Activated CD8-positive, alpha-beta T cell treated with anti-CD3 and anti-CD28 coated beads, Interleukin-2, amount 10 ng/mL, durations not matched to agents 7 days and 5 days (primary cell): ENCODE data around the gene TBC1D2. TPM values are rescaled to one million over a fixed set of nuclear protein-coding genes. Genes with fewer than 3 reads are reported as not detected.
A peak's percentile ranks its signal among the peaks of the same experiment; 100 is the strongest.

Source experiments
- ATAC-seq: fragments of 150-1000 bp; cut with Tn5 transposase; one replicate; pipeline ENCODE4 v1.10.0; 2021; ENCODE audit warnings: moderate library complexity
- CTCF ChIA-PET: fragments of 350-600 bp; sonication (Branson Sonifier 250); formaldehyde crosslinking; loops from one replicate; lab custom pipeline; 2021; ENCODE audit warnings: antibody characterized with exemption; lab: Charles Lee
- POLR2A ChIA-PET: fragments of 350-600 bp; sonication (Branson Sonifier 250); formaldehyde crosslinking; loops from one replicate; lab custom pipeline; 2021; ENCODE audit warnings: antibody characterized with exemption; lab: Charles Lee
- DNase-seq: peaks from one replicate; pipeline ENCODE4 v3.0.0-alpha.2; 2020
- H3K27ac Mint-ChIP-seq: one replicate; pipeline ENCODE4 v1.8.0; 2021; ENCODE audit warnings: mild to moderate bottlenecking, mixed read lengths
- H3K27me3 Mint-ChIP-seq: one replicate; pipeline ENCODE4 v1.8.0; 2021; ENCODE audit warnings: low read depth, mixed read lengths
- H3K36me3 Mint-ChIP-seq: one replicate; pipeline ENCODE4 v1.8.0; 2021; ENCODE audit warnings: low read depth, mixed read lengths
- H3K4me1 Mint-ChIP-seq: one replicate; pipeline ENCODE4 v1.8.0; 2021; ENCODE audit warnings: low read depth, mixed read lengths
- H3K4me3 Mint-ChIP-seq: one replicate; pipeline ENCODE4 v1.8.0; 2021; ENCODE audit warnings: mild to moderate bottlenecking, mixed read lengths
- H3K9me3 Mint-ChIP-seq: one replicate; pipeline ENCODE4 v1.8.0; 2022; ENCODE audit warnings: mixed read lengths; ENCODE audit not compliant: insufficient read depth
- total RNA-seq, 2 experiments: library from RNA; stranded (reverse); gene quantifications; one replicate each; pipeline ENCODE4 v1.2.3, GENCODE V29; 2021

Gene TBC1D2
- total RNA-seq, 2 experiments from 2014 or later, result 3.0 to 3.5 TPM

GRCh38 chr9:98199388-98200033 lies 55.9 kb downstream of the TBC1D2 start:
- Mint-ChIP-seq H3K27me3 (no peaks in the 10 kb centered on the region), H3K36me3 (no peaks in the 10 kb centered on the region), H3K4me1 (no peaks in the 10 kb centered on the region), H3K27ac (no peak overlapping the region), H3K9me3 (no peaks in the 10 kb centered on the region), H3K4me3 (no peak overlapping the region)
- CTCF ChIA-PET, result interaction anchor here (1.2 kb wide), 1 partner anchor 39 kb away, joined by 3 read pairs; no protein-coding TSS in a partner anchor
- ATAC-seq (no peak), DNase-seq (no peak)
- POLR2A ChIA-PET, result no interaction called here

- Mint-ChIP-seq H3K36me3 (no peaks in the 10 kb centered on the region), H3K27me3 (no peaks in the 10 kb centered on the region), H3K9me3 (no peaks in the 10 kb centered on the region), H3K27ac (no peak overlapping the region), H3K4me3 (no peak overlapping the region), H3K4me1 (peaks cover 16% of the 10 kb centered on the region)
- ChIA-PET POLR2A (no interaction called here), CTCF (interaction anchor here (2.2 kb wide), 1 partner anchor 10 kb away, joined by 11 read pairs; no protein-coding TSS in a partner anchor)
- no peak for ATAC-seq
- no peak for DNase-seq
Measured at GRCh38 chr9:98195671-98196070, 59.8 kb downstream of the TBC1D2 start.

- Mint-ChIP-seq H3K9me3 (no peaks in the 10 kb centered on the region), H3K4me3 (peak overlapping the region; percentile 82), H3K36me3 (no peaks in the 10 kb centered on the region), H3K4me1 (peaks cover 30% of the 10 kb centered on the region), H3K27me3 (no peaks in the 10 kb centered on the region), H3K27ac (peak overlapping the region; percentile 48)
- ChIA-PET POLR2A (interaction anchor here (0.6 to 2.8 kb wide), 4 partner anchors 62 to 92 kb away, joined by 3 to 12 read pairs (median 5); partner anchors contain the start of genes TBC1D2 and TRIM14), CTCF (interaction anchor here (0.7 to 5.7 kb wide), 9 partner anchors 9 to 269 kb away, joined by 3 to 40 read pairs (median 4); partner anchors contain the start of genes TBC1D2 and TRIM14)
- DNase-seq (no peak), ATAC-seq (no peak)
Measured at GRCh38 chr9:98193336-98193944, 62.0 kb downstream of the TBC1D2 start.

GRCh38 chr9:98192503-98193335 lies 62.7 kb downstream of the TBC1D2 start, which contains the start of gene CORO2A:
Gene CORO2A (minus strand): TSS chr9:98192637. CDS start chr9:98157660, 34,977 bp downstream.
- no peaks in the 10 kb centered on the region for H3K36me3 Mint-ChIP-seq

GRCh38 chr9:98191671-98192502 lies 63.6 kb downstream of the TBC1D2 start:
- no peaks in the 10 kb centered on the region for H3K27me3 Mint-ChIP-seq
- peak; percentile 24 for ATAC-seq
- POLR2A ChIA-PET, result interaction anchor here (0.6 to 2.8 kb wide), 14 partner anchors 10 to 495 kb away, joined by 3 to 12 read pairs (median 3); partner anchors contain the start of genes NANS, TBC1D2, TRMO and XPA
- H3K27ac Mint-ChIP-seq, result peak overlapping the region; percentile 55
- peak; percentile 44 for DNase-seq
- no peaks in the 10 kb centered on the region for H3K36me3 Mint-ChIP-seq
- CTCF ChIA-PET, result interaction anchor here (0.7 to 5.7 kb wide), 7 partner anchors 8 to 73 kb away, joined by 3 to 40 read pairs (median 3); partner anchors contain the start of gene TRIM14
- H3K4me1 Mint-ChIP-seq, result peaks cover 31% of the 10 kb centered on the region
- H3K9me3 Mint-ChIP-seq, result no peaks in the 10 kb centered on the region
- peak overlapping the region; percentile 72 for H3K4me3 Mint-ChIP-seq

More at GRCh38 chr9:98192503-98193335, 62.7 kb downstream of the TBC1D2 start, which contains the start of gene CORO2A:
- H3K4me3 Mint-ChIP-seq, result peak within 1 kb of the TSS; percentile 82
- CTCF ChIA-PET, result interaction anchor here (0.7 to 5.7 kb wide), 12 partner anchors 9 to 269 kb away, joined by 3 to 40 read pairs (median 4); partner anchors contain the start of genes TBC1D2 and TRIM14
- peaks cover 30% of the 10 kb centered on the region for H3K4me1 Mint-ChIP-seq
- no peaks in the 10 kb centered on the region for H3K9me3 Mint-ChIP-seq
- no peaks in the 10 kb centered on the region for H3K27me3 Mint-ChIP-seq
- POLR2A ChIA-PET, result interaction anchor here (0.6 to 2.8 kb wide), 10 partner anchors 63 to 271 kb away, joined by 3 to 12 read pairs (median 3); partner anchors contain the start of genes NANS, TBC1D2, TRIM14 and TRMO
- ATAC-seq (peak; percentile 89), DNase-seq (peak; percentile 76)
- H3K27ac Mint-ChIP-seq, result peak within 1 kb of the TSS; percentile 55

- H3K4me3 Mint-ChIP-seq, result peak overlapping the region; percentile 72
- H3K27me3 Mint-ChIP-seq, result no peaks in the 10 kb centered on the region
- no peak for DNase-seq
- no peak for ATAC-seq
- ChIA-PET POLR2A (interaction anchor here (0.7 to 1.2 kb wide), 3 partner anchors 9 to 72 kb away, joined by 3 to 4 read pairs (median 3); partner anchors contain the start of gene TRIM14), CTCF (interaction anchor here (0.7 to 5.7 kb wide), 3 partner anchors 13 to 73 kb away, joined by 4 to 40 read pairs (median 10); partner anchors contain the start of gene TRIM14)
- peaks cover 31% of the 10 kb centered on the region for H3K4me1 Mint-ChIP-seq
- no peak overlapping the region for H3K27ac Mint-ChIP-seq
- H3K9me3 Mint-ChIP-seq, result no peaks in the 10 kb centered on the region
- H3K36me3 Mint-ChIP-seq, result no peaks in the 10 kb centered on the region
Measured at GRCh38 chr9:98191181-98191608, 64.3 kb downstream of the TBC1D2 start.

- H3K36me3 Mint-ChIP-seq, result no peaks in the 10 kb centered on the region
- DNase-seq, result no peak
- CTCF ChIA-PET, result interaction anchor here (0.7 to 5.7 kb wide), 3 partner anchors 13 to 72 kb away, joined by 4 to 40 read pairs (median 10); partner anchors contain the start of gene TRIM14
- H3K27ac Mint-ChIP-seq, result no peak overlapping the region
- H3K27me3 Mint-ChIP-seq, result no peaks in the 10 kb centered on the region
- POLR2A ChIA-PET, result interaction anchor here (0.7 to 1.2 kb wide), 2 partner anchors 70 to 72 kb away, joined by 3 to 4 read pairs; partner anchors contain the start of gene TRIM14
- peak overlapping the region; percentile 72 for H3K4me3 Mint-ChIP-seq
- H3K4me1 Mint-ChIP-seq, result peaks cover 32% of the 10 kb centered on the region
- ATAC-seq, result no peak
- no peaks in the 10 kb centered on the region for H3K9me3 Mint-ChIP-seq
Measured at GRCh38 chr9:98190757-98191105, 64.7 kb downstream of the TBC1D2 start.

- ChIA-PET CTCF (interaction anchor here (1.4 to 5.7 kb wide), 4 partner anchors 17 to 126 kb away, joined by 3 to 40 read pairs (median 6); partner anchors contain the start of gene TRIM14), POLR2A (no interaction called here)
- H3K4me1 Mint-ChIP-seq, result peaks cover 36% of the 10 kb centered on the region
- DNase-seq, result no peak
- H3K9me3 Mint-ChIP-seq, result no peaks in the 10 kb centered on the region
- H3K36me3 Mint-ChIP-seq, result no peaks in the 10 kb centered on the region
- no peaks in the 10 kb centered on the region for H3K27me3 Mint-ChIP-seq
- no peak overlapping the region for H3K4me3 Mint-ChIP-seq
- no peak for ATAC-seq
- H3K27ac Mint-ChIP-seq, result no peak overlapping the region
Measured at GRCh38 chr9:98189412-98189811, 66.0 kb downstream of the TBC1D2 start.

GRCh38 chr9:98187926-98188325 lies 67.5 kb downstream of the TBC1D2 start:
- CTCF ChIA-PET, result interaction anchor here (1.4 to 2.2 kb wide), 4 partner anchors 67 to 128 kb away, joined by 3 to 9 read pairs (median 4); partner anchors contain the start of genes TBC1D2 and TRIM14
- POLR2A ChIA-PET, result no interaction called here
- no peak for ATAC-seq
- Mint-ChIP-seq H3K9me3 (no peaks in the 10 kb centered on the region), H3K27ac (no peak overlapping the region), H3K4me1 (peaks cover 28% of the 10 kb centered on the region), H3K27me3 (no peaks in the 10 kb centered on the region), H3K4me3 (no peak overlapping the region), H3K36me3 (no peaks in the 10 kb centered on the region)
- DNase-seq, result no peak

GRCh38 chr9:98186236-98186635 lies 69.2 kb downstream of the TBC1D2 start:
- DNase-seq (no peak), ATAC-seq (no peak)
- Mint-ChIP-seq H3K4me1 (peaks cover 29% of the 10 kb centered on the region), H3K4me3 (no peak overlapping the region), H3K27me3 (no peaks in the 10 kb centered on the region), H3K9me3 (no peaks in the 10 kb centered on the region), H3K36me3 (no peaks in the 10 kb centered on the region), H3K27ac (no peak overlapping the region)
- POLR2A ChIA-PET, result no interaction called here
- CTCF ChIA-PET, result interaction anchor here (1.7 kb wide), 1 partner anchor 69 kb away, joined by 3 read pairs; the partner anchor contains the start of gene TBC1D2
